ENCODE measurements around the gene TCP11L1.

TCP11L1 gene

DNA sequence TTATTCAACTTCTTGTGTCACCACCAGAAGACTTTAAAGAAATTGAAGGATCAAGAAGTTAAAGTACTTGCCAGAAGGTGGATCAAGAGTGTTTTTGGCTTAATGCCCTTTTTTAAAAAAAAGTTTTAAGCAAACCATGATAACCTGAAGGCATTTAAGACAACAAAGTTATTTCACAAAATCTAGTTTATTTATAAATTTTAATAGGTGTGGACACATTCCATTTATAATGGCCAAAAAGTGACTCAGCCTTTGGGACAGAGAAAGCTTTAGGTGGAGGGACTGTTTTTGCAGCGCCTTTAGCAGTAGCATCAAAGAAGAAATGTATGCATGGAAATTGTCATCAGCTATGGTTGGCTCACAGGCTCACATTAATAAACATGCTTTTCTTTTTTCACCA, 17.9 kb downstream of the TCP11L1 start:
- Histone ChIP-seq H3K4me3 (ENCODE audit: low read length) (no peak overlapping the region), H3K9me3 (ENCODE audit: control insufficient read depth, low read depth, low read length) (no peaks in the 10 kb centered on the region), H3K4me1 (ENCODE audit: control insufficient read depth, low read depth, low read length) (no peaks in the 10 kb centered on the region), H3K27me3 (ENCODE audit: control insufficient read depth, insufficient read depth, low read length) (no peaks in the 10 kb centered on the region), H3K27ac (ENCODE audit: low read length) (no peak overlapping the region), H3K9ac (ENCODE audit: low read length) (no peak overlapping the region), H3K36me3 (ENCODE audit: control insufficient read depth, low read depth, low read length) (peaks cover 29% of the 10 kb centered on the region)

DNA sequence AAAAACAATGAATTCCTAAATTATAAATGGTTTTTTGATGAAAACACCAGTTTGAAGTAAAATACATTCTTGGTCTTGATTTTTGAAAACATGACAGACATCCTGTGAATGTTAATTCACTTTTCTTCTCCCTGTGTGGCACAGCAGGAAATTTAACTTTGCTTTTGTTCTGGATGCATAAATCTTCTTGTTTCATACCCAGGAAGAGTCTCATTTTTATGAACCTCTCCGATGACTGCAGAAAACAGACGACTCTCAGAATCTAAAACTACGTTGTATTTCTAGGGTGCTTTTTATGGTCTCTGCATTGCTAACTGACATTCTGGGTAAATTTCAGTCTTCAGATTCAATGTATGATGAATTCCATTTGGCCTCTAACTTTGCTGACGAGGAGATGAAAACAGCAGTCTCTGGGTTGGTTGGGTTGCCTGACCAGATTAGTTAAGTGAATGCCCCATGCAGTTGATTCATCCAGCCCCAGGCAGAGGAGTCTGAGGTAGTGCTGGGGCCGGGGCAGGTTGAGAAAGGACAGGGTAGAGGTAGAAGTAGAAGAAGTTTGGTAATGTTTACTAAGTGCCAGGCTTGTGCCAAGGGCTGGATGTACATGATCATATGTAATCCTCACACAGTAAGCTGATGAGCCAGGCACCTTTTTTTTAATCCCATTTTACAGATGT, 20.1 kb downstream of the TCP11L1 start:
- H3K4me3 ChIP-seq (ENCODE audit: low read length): no peak overlapping the region
- no peaks in the 10 kb centered on the region for H3K4me1 ChIP-seq (ENCODE audit: control insufficient read depth, low read depth, low read length)
- H3K9ac ChIP-seq (ENCODE audit: low read length): no peak overlapping the region
- no peak overlapping the region for H3K27ac ChIP-seq (ENCODE audit: low read length)
- peaks cover 35% of the 10 kb centered on the region for H3K36me3 ChIP-seq (ENCODE audit: control insufficient read depth, low read depth, low read length)
- no peaks in the 10 kb centered on the region for H3K9me3 ChIP-seq (ENCODE audit: control insufficient read depth, low read depth, low read length)
- H3K27me3 ChIP-seq (ENCODE audit: control insufficient read depth, insufficient read depth, low read length): no peaks in the 10 kb centered on the region

DNA sequence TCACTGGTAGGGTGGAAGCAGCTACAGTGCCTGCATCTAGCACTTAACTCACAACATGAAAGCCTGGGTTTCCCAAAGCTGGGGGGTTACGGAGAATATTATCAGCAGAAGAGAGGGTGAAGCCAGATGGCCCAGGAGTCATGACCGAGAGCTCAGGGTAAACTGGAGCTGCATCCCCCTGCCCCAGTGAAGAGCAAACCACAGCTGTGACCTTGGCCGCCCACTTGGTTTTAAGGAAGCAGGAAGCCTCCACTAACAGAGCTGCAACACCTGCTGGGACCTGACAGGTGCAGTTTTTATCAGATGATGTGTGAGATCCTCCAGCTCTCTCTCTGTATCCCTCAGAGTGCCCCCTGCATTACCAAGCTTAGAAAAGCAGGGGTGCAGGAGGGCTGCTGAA, 20.9 kb downstream of the TCP11L1 start:
- no peaks in the 10 kb centered on the region for H3K27me3 ChIP-seq (ENCODE audit: control insufficient read depth, insufficient read depth, low read length)
- no peak overlapping the region for H3K27ac ChIP-seq (ENCODE audit: low read length)
- H3K4me1 ChIP-seq (ENCODE audit: control insufficient read depth, low read depth, low read length): no peaks in the 10 kb centered on the region
- no peak overlapping the region for H3K9ac ChIP-seq (ENCODE audit: low read length)
- peaks cover 35% of the 10 kb centered on the region for H3K36me3 ChIP-seq (ENCODE audit: control insufficient read depth, low read depth, low read length)
- H3K9me3 ChIP-seq (ENCODE audit: control insufficient read depth, low read depth, low read length): no peaks in the 10 kb centered on the region
- H3K4me3 ChIP-seq (ENCODE audit: low read length): no peak overlapping the region

DNA sequence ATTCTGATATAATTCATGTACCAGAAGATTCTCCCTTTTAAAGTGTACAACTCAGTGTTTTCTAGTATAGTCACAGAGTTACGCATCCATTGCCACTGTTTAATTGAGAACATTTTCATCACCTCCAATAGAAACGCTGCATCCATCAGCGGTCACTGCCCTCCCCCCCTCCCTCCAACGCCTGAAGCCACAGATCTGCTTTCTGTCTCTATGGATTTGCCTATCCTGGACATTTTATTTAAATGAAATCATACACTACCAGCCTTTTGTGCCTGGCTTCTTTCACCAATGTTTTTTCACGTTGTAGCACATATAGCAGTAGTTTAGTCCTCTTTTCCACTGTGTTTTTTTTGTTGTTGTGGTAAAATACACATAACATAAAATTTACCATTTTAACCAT, 22.8 kb downstream of the TCP11L1 start:
- no peak overlapping the region for H3K4me3 ChIP-seq (ENCODE audit: low read length)
- no peak overlapping the region for H3K9ac ChIP-seq (ENCODE audit: low read length)
- H3K27me3 ChIP-seq (ENCODE audit: control insufficient read depth, insufficient read depth, low read length): no peaks in the 10 kb centered on the region
- no peaks in the 10 kb centered on the region for H3K9me3 ChIP-seq (ENCODE audit: control insufficient read depth, low read depth, low read length)
- H3K4me1 ChIP-seq (ENCODE audit: control insufficient read depth, low read depth, low read length): no peaks in the 10 kb centered on the region
- no peak overlapping the region for H3K27ac ChIP-seq (ENCODE audit: low read length)
- peaks cover 39% of the 10 kb centered on the region for H3K36me3 ChIP-seq (ENCODE audit: control insufficient read depth, low read depth, low read length)

DNA sequence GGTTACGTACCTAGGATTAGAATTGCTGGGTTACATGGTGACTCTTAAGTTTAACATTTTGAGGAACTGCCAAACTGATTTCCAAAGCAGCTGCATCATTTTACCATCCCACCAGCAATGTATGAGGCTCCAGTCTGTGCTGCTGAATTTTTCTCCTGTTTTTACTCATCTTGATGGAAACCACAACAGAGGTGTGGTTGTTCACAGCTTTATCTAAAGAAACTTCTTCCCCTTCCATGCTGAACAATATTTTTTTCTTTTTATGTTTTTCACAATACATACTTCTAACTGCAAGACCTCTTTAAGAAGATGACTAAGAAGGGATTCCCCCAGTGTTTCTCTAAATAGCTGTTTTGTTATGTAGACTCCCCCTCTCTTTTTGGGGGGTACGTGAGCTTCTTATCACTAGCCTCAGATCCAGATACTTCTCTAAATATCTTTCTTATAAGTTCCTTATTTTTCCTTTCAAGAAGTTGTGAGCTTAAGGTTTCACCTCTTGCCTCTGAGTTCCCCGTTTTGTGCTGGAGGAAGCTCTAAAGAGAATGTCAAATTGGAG, 24.0 kb downstream of the TCP11L1 start:
- H3K4me3 ChIP-seq (ENCODE audit: low read length): no peak overlapping the region
- no peaks in the 10 kb centered on the region for H3K9me3 ChIP-seq (ENCODE audit: control insufficient read depth, low read depth, low read length)
- peaks cover 27% of the 10 kb centered on the region for H3K36me3 ChIP-seq (ENCODE audit: control insufficient read depth, low read depth, low read length)
- H3K9ac ChIP-seq (ENCODE audit: low read length): no peak overlapping the region
- no peak overlapping the region for H3K27ac ChIP-seq (ENCODE audit: low read length)
- no peaks in the 10 kb centered on the region for H3K4me1 ChIP-seq (ENCODE audit: control insufficient read depth, low read depth, low read length)
- no peaks in the 10 kb centered on the region for H3K27me3 ChIP-seq (ENCODE audit: control insufficient read depth, insufficient read depth, low read length)

DNA sequence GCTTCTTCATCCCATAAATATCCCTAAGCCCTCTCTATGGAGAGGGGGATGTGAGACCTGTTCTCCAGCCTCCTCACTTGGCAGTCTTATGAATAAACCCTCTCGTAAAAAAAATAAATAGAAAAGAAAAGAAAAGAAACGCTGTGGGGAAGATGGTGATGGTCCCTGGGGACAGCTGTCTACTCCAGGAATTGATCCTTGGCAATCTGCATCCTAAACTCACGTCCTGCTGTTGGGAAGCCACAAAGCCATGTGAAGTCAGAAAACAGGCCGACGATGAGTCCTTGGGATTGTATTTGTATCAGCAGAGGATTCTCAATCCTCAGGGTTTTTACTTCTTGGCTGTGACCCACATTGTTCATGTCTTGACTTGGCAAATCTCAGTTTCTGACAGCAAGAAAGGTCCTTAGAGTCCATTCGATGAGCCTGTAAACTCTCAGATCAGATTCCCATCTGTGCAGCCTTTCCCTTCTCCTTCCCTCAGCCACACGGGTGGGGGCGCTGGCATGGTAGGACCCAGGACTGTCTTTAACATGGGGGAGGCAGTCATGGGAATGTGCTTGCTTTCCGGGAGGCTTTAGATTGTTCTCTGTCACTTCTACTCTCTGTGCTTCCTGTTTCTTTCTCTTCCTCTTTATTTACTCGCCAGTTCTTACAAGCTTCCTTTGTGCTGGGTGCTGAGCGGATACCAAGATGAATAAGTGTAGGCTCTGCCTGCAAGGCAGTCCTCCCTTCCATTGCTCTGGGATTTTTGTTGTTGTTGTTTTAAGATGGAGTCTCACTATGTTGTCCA, 24.9 kb downstream of the TCP11L1 start:
- Histone ChIP-seq H3K27me3 (ENCODE audit: control insufficient read depth, insufficient read depth, low read length) (no peaks in the 10 kb centered on the region), H3K4me3 (ENCODE audit: low read length) (no peak overlapping the region), H3K27ac (ENCODE audit: low read length) (no peak overlapping the region), H3K4me1 (ENCODE audit: control insufficient read depth, low read depth, low read length) (no peaks in the 10 kb centered on the region), H3K36me3 (ENCODE audit: control insufficient read depth, low read depth, low read length) (peaks cover 26% of the 10 kb centered on the region), H3K9ac (ENCODE audit: low read length) (no peak overlapping the region), H3K9me3 (ENCODE audit: control insufficient read depth, low read depth, low read length) (no peaks in the 10 kb centered on the region)

DNA sequence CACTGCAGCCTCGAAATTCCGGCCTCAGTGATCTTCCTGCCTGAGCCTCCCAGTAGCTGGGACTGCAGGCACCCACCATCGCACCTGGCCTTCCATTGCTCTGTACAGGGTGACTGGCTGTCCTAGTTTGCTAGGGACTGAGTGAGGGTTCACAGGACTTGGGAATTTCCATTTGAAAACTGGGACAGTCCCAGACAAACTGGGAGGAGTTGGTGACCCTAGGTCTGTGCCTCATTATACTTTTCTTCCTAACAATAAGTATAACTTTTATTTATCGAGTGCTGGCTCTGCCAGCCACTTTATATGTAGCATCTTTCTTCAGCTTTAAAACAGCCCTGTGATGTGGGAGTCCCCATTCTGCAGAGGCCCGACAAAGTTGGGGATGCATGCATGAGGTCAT, 25.5 kb downstream of the TCP11L1 start:
- Histone ChIP-seq H3K4me3 (ENCODE audit: low read length) (no peak overlapping the region), H3K36me3 (ENCODE audit: control insufficient read depth, low read depth, low read length) (peaks cover 25% of the 10 kb centered on the region), H3K9ac (ENCODE audit: low read length) (no peak overlapping the region), H3K27me3 (ENCODE audit: control insufficient read depth, insufficient read depth, low read length) (no peaks in the 10 kb centered on the region), H3K9me3 (ENCODE audit: control insufficient read depth, low read depth, low read length) (no peaks in the 10 kb centered on the region), H3K4me1 (ENCODE audit: control insufficient read depth, low read depth, low read length) (no peaks in the 10 kb centered on the region), H3K27ac (ENCODE audit: low read length) (no peak overlapping the region)

DNA sequence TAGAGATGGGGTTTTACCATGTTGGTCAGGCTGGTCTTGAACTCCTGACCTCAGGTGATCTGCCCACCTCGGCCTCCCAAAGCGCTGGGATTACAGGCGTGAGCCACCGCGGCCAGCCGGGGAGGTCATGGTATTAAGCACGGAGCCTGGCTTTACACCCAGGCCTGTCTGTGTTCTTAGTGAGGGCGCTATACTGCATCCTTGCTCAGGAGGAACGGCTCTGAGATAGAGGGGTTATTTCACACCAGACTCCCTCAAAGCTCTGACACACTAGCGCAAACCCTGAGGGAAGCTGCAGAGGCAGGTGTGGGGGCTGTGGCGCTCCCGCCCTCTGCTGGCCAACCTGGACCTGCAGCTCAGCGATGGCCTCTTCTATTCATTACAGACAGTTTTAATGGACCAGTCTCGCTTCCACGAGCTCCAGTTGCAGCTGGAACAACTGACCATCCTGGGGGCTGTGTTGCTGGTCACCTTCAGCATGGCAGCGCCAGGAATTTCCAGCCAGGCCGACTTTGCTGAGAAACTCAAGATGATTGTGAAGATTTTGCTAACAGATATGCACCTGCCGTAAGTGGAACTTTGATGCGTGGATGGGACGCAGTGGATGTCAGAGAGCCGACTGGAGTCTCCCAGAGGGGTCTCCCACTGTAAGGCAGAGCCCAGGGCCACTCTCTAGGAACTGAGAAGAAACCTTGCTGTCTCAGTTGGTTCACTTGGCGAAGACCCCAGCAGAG, 26.2 kb downstream of the TCP11L1 start:
- peaks cover 30% of the 10 kb centered on the region for H3K36me3 ChIP-seq (ENCODE audit: control insufficient read depth, low read depth, low read length)

DNA sequence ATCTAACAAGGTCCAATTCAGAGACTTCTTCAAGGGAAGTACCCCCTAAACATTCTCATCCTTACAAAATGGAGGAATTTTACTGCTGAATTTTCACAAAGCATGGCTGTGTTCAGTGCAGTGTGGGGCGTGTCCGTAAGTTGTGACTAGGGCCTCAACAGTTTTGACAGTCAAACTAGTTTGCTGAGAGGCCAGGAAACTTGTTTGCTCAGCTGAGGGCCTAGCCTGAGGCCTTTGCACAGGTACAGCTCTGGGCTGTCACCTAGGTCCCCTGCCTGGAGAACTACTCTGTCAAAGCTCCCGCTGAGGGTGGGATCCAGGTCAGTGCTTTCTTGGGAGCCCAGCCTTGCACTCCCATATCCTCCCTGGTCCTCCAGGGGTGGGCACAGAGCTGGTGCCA, 27.9 kb downstream of the TCP11L1 start:
- Histone ChIP-seq H3K4me3 (ENCODE audit: low read length) (no peak overlapping the region), H3K4me1 (ENCODE audit: control insufficient read depth, low read depth, low read length) (no peaks in the 10 kb centered on the region), H3K36me3 (ENCODE audit: control insufficient read depth, low read depth, low read length) (peaks cover 32% of the 10 kb centered on the region), H3K9ac (ENCODE audit: low read length) (no peak overlapping the region), H3K9me3 (ENCODE audit: control insufficient read depth, low read depth, low read length) (no peaks in the 10 kb centered on the region), H3K27me3 (ENCODE audit: control insufficient read depth, insufficient read depth, low read length) (no peaks in the 10 kb centered on the region), H3K27ac (ENCODE audit: low read length) (no peak overlapping the region)

More for the DNA sequence above, 26.2 kb downstream of the TCP11L1 start:
- Histone ChIP-seq H3K27me3 (ENCODE audit: control insufficient read depth, insufficient read depth, low read length) (no peaks in the 10 kb centered on the region), H3K9me3 (ENCODE audit: control insufficient read depth, low read depth, low read length) (no peaks in the 10 kb centered on the region), H3K4me1 (ENCODE audit: control insufficient read depth, low read depth, low read length) (no peaks in the 10 kb centered on the region), H3K9ac (ENCODE audit: low read length) (no peak overlapping the region), H3K4me3 (ENCODE audit: low read length) (no peak overlapping the region), H3K27ac (ENCODE audit: low read length) (no peak overlapping the region)

DNA sequence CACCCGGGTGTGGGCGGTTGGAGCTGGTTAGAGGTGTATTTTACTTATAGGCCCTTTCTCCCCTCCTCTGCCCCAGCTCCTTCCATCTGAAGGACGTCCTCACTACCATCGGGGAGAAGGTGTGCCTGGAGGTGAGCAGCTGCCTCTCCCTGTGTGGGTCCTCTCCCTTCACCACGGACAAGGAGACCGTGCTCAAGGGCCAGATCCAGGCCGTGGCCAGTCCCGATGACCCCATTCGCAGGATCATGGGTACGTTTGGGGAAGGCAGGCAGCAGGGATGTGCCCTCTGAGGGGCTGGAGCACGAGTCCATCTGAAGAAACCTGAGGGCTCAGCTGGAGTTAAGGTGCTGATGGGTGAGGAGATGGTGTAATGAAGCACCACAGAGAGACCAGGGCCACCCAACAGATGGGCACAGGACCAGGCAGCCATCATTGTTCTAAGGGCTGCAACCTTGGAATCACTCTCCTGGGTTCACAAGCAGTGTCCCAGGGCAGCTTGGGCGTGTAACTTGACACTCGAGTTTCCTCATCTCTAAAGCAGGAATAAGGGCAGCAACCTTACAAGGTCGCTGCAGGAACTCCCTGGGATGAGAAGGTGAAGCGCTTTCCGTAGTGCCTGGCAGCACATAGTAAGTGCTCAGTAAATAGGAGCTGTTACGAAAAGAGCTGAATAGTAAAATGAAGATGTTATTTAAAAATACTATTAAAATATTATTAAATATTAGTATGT, 29.4 kb downstream of the TCP11L1 start:
- Histone ChIP-seq H3K27ac (ENCODE audit: low read length) (no peak overlapping the region), H3K36me3 (ENCODE audit: control insufficient read depth, low read depth, low read length) (peaks cover 39% of the 10 kb centered on the region), H3K4me3 (ENCODE audit: low read length) (no peak overlapping the region)

DNA sequence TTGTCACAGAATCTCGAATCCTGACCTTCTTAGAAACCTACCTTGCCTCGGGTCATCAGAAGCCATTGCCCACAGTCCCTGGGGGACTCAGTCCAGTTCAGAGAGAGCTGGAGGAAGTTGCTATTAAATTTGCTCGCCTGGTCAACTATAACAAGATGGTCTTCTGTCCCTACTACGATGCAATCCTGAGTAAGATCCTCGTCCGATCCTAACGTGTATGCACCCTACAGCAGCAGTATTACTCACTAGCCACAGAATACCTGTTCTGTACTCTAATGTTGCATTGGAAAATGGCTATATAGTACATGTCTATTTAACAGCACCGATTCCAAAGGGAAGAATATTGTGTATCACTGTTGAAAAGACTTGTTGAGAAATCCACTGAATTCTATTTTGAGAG, 33.1 kb downstream of the TCP11L1 start:
- no peak overlapping the region for H3K27ac ChIP-seq (ENCODE audit: low read length)
- no peak overlapping the region for H3K4me3 ChIP-seq (ENCODE audit: low read length)
- peaks cover 50% of the 10 kb centered on the region for H3K36me3 ChIP-seq (ENCODE audit: control insufficient read depth, low read depth, low read length)

More for the DNA sequence above, 29.4 kb downstream of the TCP11L1 start:
- Histone ChIP-seq H3K9ac (ENCODE audit: low read length) (no peak overlapping the region), H3K4me1 (ENCODE audit: control insufficient read depth, low read depth, low read length) (no peaks in the 10 kb centered on the region), H3K9me3 (ENCODE audit: control insufficient read depth, low read depth, low read length) (no peaks in the 10 kb centered on the region), H3K27me3 (ENCODE audit: control insufficient read depth, insufficient read depth, low read length) (no peaks in the 10 kb centered on the region)

More for the DNA sequence above, 33.1 kb downstream of the TCP11L1 start:
- Histone ChIP-seq H3K9me3 (ENCODE audit: control insufficient read depth, low read depth, low read length) (no peaks in the 10 kb centered on the region), H3K9ac (ENCODE audit: low read length) (no peak overlapping the region), H3K4me1 (ENCODE audit: control insufficient read depth, low read depth, low read length) (no peaks in the 10 kb centered on the region), H3K27me3 (ENCODE audit: control insufficient read depth, insufficient read depth, low read length) (no peaks in the 10 kb centered on the region)

Data from iPS-18a (cell line).